NCI-H1048 (cell line): ENCODE results near the gene TMC5.
"Not testable (repeated sequence)": the region's sequence is repeated elsewhere in the genome, so short reads cannot be mapped to it uniquely, and the experiment has no call there.

Experiments used
- DNase-seq: peaks from one replicate; lab custom pipeline; 2025; lab: John Stamatoyannopoulos, UW

Gene TMC5

GRCh38 chr16:19540241-19540970 is 122.7 kb downstream of the TMC5 start:
- no peak for DNase-seq

GRCh38 chr16:19542138-19542821 is 124.6 kb downstream of the TMC5 start:
- no peak for DNase-seq

GRCh38 chr16:19543278-19543996 is 125.8 kb downstream of the TMC5 start:
- DNase-seq = not testable (repeated sequence)

GRCh38 chr16:19548144-19548543 is 130.5 kb downstream of the TMC5 start:
- no peak for DNase-seq
